CD4-positive, alpha-beta T cell (primary cell): ENCODE results near the gene MRPL19. TPM values are rescaled to one million over a fixed set of nuclear protein-coding genes. Genes with fewer than 3 reads are reported as not detected.
A peak's percentile ranks its signal among the peaks of the same experiment; 100 is the strongest.
"Not testable (repeated sequence)": the region's sequence is repeated elsewhere in the genome, so short reads cannot be mapped to it uniquely, and the experiment has no call there.

ENCODE experiments used
- ATAC-seq: fragments of 200-7000 bp; cut with Tn5 transposase; one replicate; pipeline ENCODE4 v1.10.0; 2022; ENCODE audit warnings: mild to moderate bottlenecking; ENCODE audit not compliant: poor library complexity
- CTCF ChIA-PET: fragments of 350-600 bp; sonication (Branson Sonifier 250); formaldehyde crosslinking; loops from one replicate; lab custom pipeline; 2021; ENCODE audit warnings: antibody characterized with exemption, inconsistent platforms; lab: Charles Lee
- POLR2A ChIA-PET: fragments of 350-600 bp; sonication (Branson Sonifier 250); formaldehyde crosslinking; loops from one replicate; lab custom pipeline; 2021; ENCODE audit warnings: antibody characterized with exemption, inconsistent platforms; lab: Charles Lee
- DNase-seq, 14 experiments: peaks; one replicate each; pipeline ENCODE4 v3.0.0-alpha.2; 2013 to 2020; ENCODE audit warnings: mixed read lengths in 2 of 14
- H3K27ac ChIP-seq, 2 donors: one replicate each; pipeline versions ENCODE4 v1.5.1 to v1.7.0; 2013; ENCODE audit warnings: low read length in 2 of 2, low read depth in 1 of 2, mild to moderate bottlenecking in 1 of 2
- H3K27me3 ChIP-seq, 2 experiments: 1 replicate in 1 of 2; 2 replicates in 1 of 2; pipeline versions ENCODE4 v1.6.1 to v1.7.0; 2013; ENCODE audit warnings: low read length in 2 of 2, control low read depth in 1 of 2, mild to moderate bottlenecking in 1 of 2, moderate library complexity in 1 of 2; ENCODE audit not compliant: insufficient read depth in 2 of 2, control insufficient read depth in 1 of 2
- H3K36me3 ChIP-seq: one replicate; pipeline ENCODE4 v1.6.1; 2013; ENCODE audit warnings: low read length, control low read depth; ENCODE audit not compliant: insufficient read depth
- H3K4me1 ChIP-seq: one replicate; pipeline ENCODE4 v1.6.1; 2013; ENCODE audit warnings: low read length, control low read depth; ENCODE audit not compliant: insufficient read depth
- H3K4me3 ChIP-seq: one replicate; pipeline ENCODE4 v1.5.1; 2013; ENCODE audit warnings: mild to moderate bottlenecking, low read length, moderate library complexity
- H3K9me3 ChIP-seq, 2 experiments: 1 replicate in 1 of 2; 2 replicates in 1 of 2; pipeline versions ENCODE4 v1.6.1 to v1.7.0; 2013; ENCODE audit warnings: low read length in 2 of 2, mild to moderate bottlenecking in 2 of 2, control low read depth in 1 of 2, moderate library complexity in 1 of 2; ENCODE audit not compliant: control insufficient read depth in 1 of 2, insufficient read depth in 1 of 2
- H3K27ac Mint-ChIP-seq: one replicate; pipeline ENCODE4 v1.8.0; 2020; ENCODE audit warnings: mixed read lengths
- H3K27me3 Mint-ChIP-seq: one replicate; pipeline ENCODE4 v1.8.0; 2021; ENCODE audit warnings: mixed read lengths
- H3K36me3 Mint-ChIP-seq: one replicate; pipeline ENCODE4 v1.8.0; 2021; ENCODE audit warnings: low read depth, mixed read lengths
- H3K4me1 Mint-ChIP-seq: one replicate; pipeline ENCODE4 v1.8.0; 2021; ENCODE audit warnings: low read depth, mixed read lengths
- H3K4me3 Mint-ChIP-seq: one replicate; pipeline ENCODE4 v1.8.0; 2020; ENCODE audit warnings: mild to moderate bottlenecking, mixed read lengths
- H3K9me3 Mint-ChIP-seq: one replicate; pipeline ENCODE4 v1.8.0; 2020; ENCODE audit warnings: mixed read lengths
- intact Hi-C, 2 experiments: fragments of 100-400 bp; cut with DNase I in 1 of 2; cut with micrococcal nuclease in 1 of 2; formaldehyde crosslinking; loops; one replicate each; pipeline versions ENCODE4 v1.15.1 to v1.9.0; 2023 to 2025; cut with DNase I, micrococcal nuclease
- total RNA-seq, 174 experiments: library from RNA in 2 of 174; stranded (reverse) in 2 of 174; gene quantifications; one replicate each; pipeline ENCODE4 v1.2.3 and lab custom pipeline; 2021 to 2026
- TF ChIP-seq, protein P1 (sequence below): fragments of 200-600 bp; IDR thresholded peaks from one replicate; pipeline ENCODE4 v1.8.0; 2022; ENCODE audit warnings: antibody characterized with exemption, mild to moderate bottlenecking

The MRPL19 gene
- total RNA-seq, 2 experiments from 2014 or later, result 10.7 to 14.9 TPM

- H3K4me3 Mint-ChIP-seq, result peak overlapping the region; percentile 97
- H3K27me3 Mint-ChIP-seq, result no peaks in the 10 kb centered on the region
- H3K9me3 Mint-ChIP-seq, result no peaks in the 10 kb centered on the region
- Histone ChIP-seq H3K27me3 (no peaks in the 10 kb centered on the region), H3K4me3 (peak overlapping the region; percentile 79), H3K36me3 (peaks cover 10% of the 10 kb centered on the region), H3K27ac (peak overlapping the region; percentile 66 to 77), H3K4me1 (peaks cover 8% of the 10 kb centered on the region), H3K9me3 (no peaks in the 10 kb centered on the region)
- CTCF ChIA-PET, result interaction anchor here (1.3 to 2.1 kb wide), 2 partner anchors 10 to 69 kb away, joined by 5 to 8 read pairs; no protein-coding TSS in a partner anchor
- ATAC-seq, result no peak
- intact Hi-C loops, result loop anchor here (2.0 to 5.0 kb wide), 2 partner anchors 63 to 753 kb away; partner anchors contain the start of genes MRPL19 (in 1 of the 2) and POLE4 (in 1 of the 2)
- H3K36me3 Mint-ChIP-seq, result peaks cover 20% of the 10 kb centered on the region
- peak overlapping the region; percentile 98 for H3K27ac Mint-ChIP-seq
- TF ChIP-seq, protein P1, sequence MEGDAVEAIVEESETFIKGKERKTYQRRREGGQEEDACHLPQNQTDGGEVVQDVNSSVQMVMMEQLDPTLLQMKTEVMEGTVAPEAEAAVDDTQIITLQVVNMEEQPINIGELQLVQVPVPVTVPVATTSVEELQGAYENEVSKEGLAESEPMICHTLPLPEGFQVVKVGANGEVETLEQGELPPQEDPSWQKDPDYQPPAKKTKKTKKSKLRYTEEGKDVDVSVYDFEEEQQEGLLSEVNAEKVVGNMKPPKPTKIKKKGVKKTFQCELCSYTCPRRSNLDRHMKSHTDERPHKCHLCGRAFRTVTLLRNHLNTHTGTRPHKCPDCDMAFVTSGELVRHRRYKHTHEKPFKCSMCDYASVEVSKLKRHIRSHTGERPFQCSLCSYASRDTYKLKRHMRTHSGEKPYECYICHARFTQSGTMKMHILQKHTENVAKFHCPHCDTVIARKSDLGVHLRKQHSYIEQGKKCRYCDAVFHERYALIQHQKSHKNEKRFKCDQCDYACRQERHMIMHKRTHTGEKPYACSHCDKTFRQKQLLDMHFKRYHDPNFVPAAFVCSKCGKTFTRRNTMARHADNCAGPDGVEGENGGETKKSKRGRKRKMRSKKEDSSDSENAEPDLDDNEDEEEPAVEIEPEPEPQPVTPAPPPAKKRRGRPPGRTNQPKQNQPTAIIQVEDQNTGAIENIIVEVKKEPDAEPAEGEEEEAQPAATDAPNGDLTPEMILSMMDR, result no peak
- DNase-seq, result no peak
- POLR2A ChIA-PET, result interaction anchor here (1.0 to 4.3 kb wide), 4 partner anchors 12 to 63 kb away, joined by 3 to 26 read pairs (median 4); partner anchors contain the start of gene MRPL19
- peaks cover 41% of the 10 kb centered on the region for H3K4me1 Mint-ChIP-seq
Observed at GRCh38 chr2:75710220-75710576, 63.6 kb downstream of the MRPL19 start.

DNA sequence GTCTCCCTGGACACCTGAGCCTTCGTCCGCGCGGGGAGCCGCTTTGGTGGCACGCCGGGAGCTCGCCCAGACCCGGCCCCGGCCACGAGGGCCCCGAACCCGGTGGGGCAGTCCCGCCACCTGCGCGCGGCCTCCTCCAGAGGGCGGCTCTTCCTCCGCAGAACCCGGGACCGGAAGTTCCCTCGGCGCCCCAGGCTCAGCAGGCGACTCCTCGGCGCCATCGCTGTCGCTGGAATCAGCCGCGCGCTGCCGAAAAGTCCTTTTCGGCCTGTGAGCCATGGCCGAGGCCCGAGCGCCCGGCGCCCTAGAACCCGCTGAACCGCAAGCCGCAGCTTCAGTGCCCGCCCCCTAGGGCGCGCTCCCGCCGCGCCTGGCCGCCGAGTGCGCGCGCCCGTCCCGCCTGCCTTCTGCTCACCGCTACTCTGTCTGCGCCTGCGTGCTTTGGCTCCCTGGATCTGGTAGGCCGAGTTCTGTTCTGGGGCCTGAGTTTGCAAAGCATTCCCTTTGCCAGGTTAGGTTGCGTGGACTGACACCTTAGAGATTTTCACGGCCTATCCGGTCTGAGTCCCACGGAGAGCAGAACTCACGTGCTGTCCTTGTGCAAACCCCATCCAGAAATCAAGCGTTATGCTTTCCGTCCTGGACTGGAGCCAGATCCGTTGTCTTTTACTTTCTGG, 64.1 kb downstream of the MRPL19 start, which contains the start of gene GCFC2:
Gene GCFC2 (minus strand): TSS at position 339 of the 677 bp plus-strand sequence. CDS start 60 bp downstream, at position 279.
- TF ChIP-seq, protein P1, result peak; percentile 54
- H3K4me3 ChIP-seq, result peak within 1 kb of the TSS; percentile 79
- peak within 1 kb of the TSS; percentile 66 to 77 for H3K27ac ChIP-seq
- peaks cover 7% of the 10 kb centered on the region for H3K36me3 ChIP-seq
- H3K4me1 ChIP-seq, result peaks cover 8% of the 10 kb centered on the region
- H3K27ac Mint-ChIP-seq, result peak within 1 kb of the TSS; percentile 98
- no peaks in the 10 kb centered on the region for H3K27me3 ChIP-seq
- CTCF ChIA-PET, result interaction anchor here (1.3 to 2.1 kb wide), 2 partner anchors 10 to 70 kb away, joined by 5 to 8 read pairs; no protein-coding TSS in a partner anchor
- H3K9me3 ChIP-seq, result no peaks in the 10 kb centered on the region
- POLR2A ChIA-PET, result interaction anchor here (1.0 to 4.3 kb wide), 5 partner anchors 12 to 64 kb away, joined by 3 to 26 read pairs (median 3); partner anchors contain the start of gene MRPL19
- H3K36me3 Mint-ChIP-seq, result peaks cover 18% of the 10 kb centered on the region
- ATAC-seq, result peak; percentile 84
- H3K4me1 Mint-ChIP-seq, result peaks cover 41% of the 10 kb centered on the region
- DNase-seq, result peak; percentile 65 to 91 (median 77)
- no peaks in the 10 kb centered on the region for H3K9me3 Mint-ChIP-seq
- H3K27me3 Mint-ChIP-seq, result no peaks in the 10 kb centered on the region
- intact Hi-C loops, result loop anchor here (2.0 to 5.0 kb wide), 2 partner anchors 64 to 753 kb away; partner anchors contain the start of genes MRPL19 (in 1 of the 2) and POLE4 (in 1 of the 2)
- H3K4me3 Mint-ChIP-seq, result peak within 1 kb of the TSS; percentile 97

DNA sequence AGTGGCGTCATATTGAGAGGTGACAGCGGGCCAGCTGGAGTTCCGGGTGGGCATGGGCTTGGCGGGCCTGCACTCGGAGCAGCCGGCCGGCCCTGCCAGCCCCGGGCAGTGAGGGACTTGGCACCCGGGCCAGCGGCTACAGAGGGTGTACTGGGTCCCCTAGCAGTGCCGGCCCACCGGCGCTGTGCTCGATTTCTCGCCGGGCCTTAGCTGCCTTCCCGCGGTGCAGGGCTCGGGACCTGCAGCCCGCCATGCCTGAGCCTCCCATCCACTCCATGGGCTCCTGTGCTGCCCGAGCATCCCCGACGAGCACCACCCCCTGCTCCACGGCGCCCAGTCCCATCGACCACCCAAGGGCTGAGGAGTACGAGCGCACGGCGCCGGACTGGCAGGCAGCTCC, 65.0 kb downstream of the MRPL19 start:
- H3K27ac Mint-ChIP-seq, result peak overlapping the region; percentile 98

More for the DNA sequence above, 65.0 kb downstream of the MRPL19 start:
- POLR2A ChIA-PET, result interaction anchor here (1.5 to 4.3 kb wide), 3 partner anchors 12 to 65 kb away, joined by 3 to 26 read pairs (median 4); partner anchors contain the start of gene MRPL19
- not testable (repeated sequence) for H3K4me1 ChIP-seq, H3K9me3 Mint-ChIP-seq, H3K36me3 ChIP-seq, H3K27ac ChIP-seq, H3K9me3 ChIP-seq, H3K27me3 Mint-ChIP-seq, H3K4me3 ChIP-seq, H3K27me3 ChIP-seq, ATAC-seq
- peaks cover 41% of the 10 kb centered on the region for H3K4me1 Mint-ChIP-seq
- intact Hi-C loops, result loop anchor here (2.0 to 5.0 kb wide), 2 partner anchors 65 to 754 kb away; partner anchors contain the start of genes MRPL19 (in 1 of the 2) and POLE4 (in 1 of the 2)
- H3K4me3 Mint-ChIP-seq, result peak overlapping the region; percentile 97
- DNase-seq, result peak in 1 of 14 experiments; percentile 16
- CTCF ChIA-PET, result interaction anchor here (1.9 kb wide), 1 partner anchor 71 kb away, joined by 4 read pairs; no protein-coding TSS in a partner anchor
- peaks cover 12% of the 10 kb centered on the region for H3K36me3 Mint-ChIP-seq
